Prostate gland (tissue), 2 donors: ENCODE results near the gene CYFIP1. TPM values are rescaled to one million over a fixed set of nuclear protein-coding genes. Genes with fewer than 3 reads are reported as not detected.

Experiments
- DNase-seq: peaks from one replicate; pipeline ENCODE4 v3.0.0-alpha.2; 2019; ENCODE audit warnings: low spot score
- H3K27ac ChIP-seq, 2 donors: fragments of 200-600 bp; sonication (generic); 2 replicates each; pipeline ENCODE4 v1.5.1; 2017 to 2019
- H3K27me3 ChIP-seq: fragments of 200-600 bp; sonication (generic); replicated peaks from 2 replicates; pipeline ENCODE4 v1.5.1; 2019; ENCODE audit not compliant: insufficient read depth
- H3K36me3 ChIP-seq, 2 donors: fragments of 200-600 bp; sonication (generic); 1 replicate in 1 of 2; 2 replicates in 1 of 2; pipeline versions ENCODE4 v1.5.1 to v1.8.1; 2017 to 2019
- H3K4me1 ChIP-seq: fragments of 200-600 bp; sonication (generic); replicated peaks from 2 replicates; pipeline ENCODE4 v1.5.1; 2019
- H3K4me3 ChIP-seq, 2 donors: fragments of 200-600 bp; sonication (generic); 2 replicates each; pipeline ENCODE4 v1.5.1; 2017 to 2019
- H3K9me3 ChIP-seq: fragments of 200-600 bp; sonication (generic); 2 replicates; pipeline ENCODE4 v1.5.1; 2017
- POLR2A ChIP-seq: fragments of 450-650 bp; IDR thresholded peaks from one replicate; pipeline ENCODE4 v1.6.1; 2016; ENCODE audit warnings: antibody characterized with exemption, mild to moderate bottlenecking
- POLR2AphosphoS5 ChIP-seq: sonication (generic); formaldehyde crosslinking; IDR thresholded peaks from one replicate; pipeline ENCODE4 v1.6.1; 2017; ENCODE audit warnings: antibody characterized with exemption
- WGBS: methylation state at CpG from one replicate; pipeline ENCODE4 v1.1.5; 2018; 5-methylcytosine and 5-hydroxymethylcytosine counted together
- intact Hi-C: fragments of 100-400 bp; cut with DNase I; formaldehyde crosslinking; loops from one replicate; pipeline ENCODE4 v1.14.2; 2022
- total RNA-seq, 2 donors: library from RNA; depleted of rRNA; stranded (reverse); fragments of >200 nt; gene quantifications; one replicate each; pipeline ENCODE4 v1.1.0, GENCODE V29; 2016
- TF ChIP-seq, protein P1 (sequence below), 4 experiments: fragments of 200-600 bp in 2 of 4; fragments of 450-650 bp in 2 of 4; sonication (generic) in 2 of 4; IDR thresholded peaks; 1 replicate in 3 of 4; 2 replicates in 1 of 4; pipeline ENCODE4 v1.5.1; 2016 to 2019; ENCODE audit warnings: antibody characterized with exemption in 4 of 4, mild to moderate bottlenecking in 2 of 4, moderate library complexity in 2 of 4

Gene CYFIP1
- total RNA-seq, 2 donors from 2014 or later: 97.1 to 121 TPM

DNA sequence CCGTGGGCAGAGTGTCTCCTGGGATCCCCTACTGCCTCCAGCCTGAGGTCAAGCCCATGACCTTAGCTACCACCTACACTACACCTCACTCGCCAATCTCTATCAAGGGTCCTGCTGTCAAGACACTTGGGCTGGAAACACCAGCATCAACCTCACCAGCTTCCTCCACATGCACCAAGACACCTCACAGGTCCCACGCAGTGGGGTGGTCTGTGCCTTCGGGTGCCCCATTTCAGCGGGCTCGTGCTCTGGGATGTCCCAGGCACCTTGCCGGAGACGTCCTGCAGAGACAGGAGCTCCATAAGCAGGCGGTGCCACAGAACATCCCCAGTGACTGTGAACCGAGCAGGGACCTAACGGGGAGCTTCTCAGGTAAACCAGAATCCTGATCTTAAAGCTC, 20.0 kb downstream of the CYFIP1 start:
- H3K27me3 ChIP-seq: no peaks in the 10 kb centered on the region
- no peak overlapping the region for H3K27ac ChIP-seq
- TF ChIP-seq POLR2AphosphoS5 (no peak), POLR2A (no peak)
- TF ChIP-seq, protein P1, sequence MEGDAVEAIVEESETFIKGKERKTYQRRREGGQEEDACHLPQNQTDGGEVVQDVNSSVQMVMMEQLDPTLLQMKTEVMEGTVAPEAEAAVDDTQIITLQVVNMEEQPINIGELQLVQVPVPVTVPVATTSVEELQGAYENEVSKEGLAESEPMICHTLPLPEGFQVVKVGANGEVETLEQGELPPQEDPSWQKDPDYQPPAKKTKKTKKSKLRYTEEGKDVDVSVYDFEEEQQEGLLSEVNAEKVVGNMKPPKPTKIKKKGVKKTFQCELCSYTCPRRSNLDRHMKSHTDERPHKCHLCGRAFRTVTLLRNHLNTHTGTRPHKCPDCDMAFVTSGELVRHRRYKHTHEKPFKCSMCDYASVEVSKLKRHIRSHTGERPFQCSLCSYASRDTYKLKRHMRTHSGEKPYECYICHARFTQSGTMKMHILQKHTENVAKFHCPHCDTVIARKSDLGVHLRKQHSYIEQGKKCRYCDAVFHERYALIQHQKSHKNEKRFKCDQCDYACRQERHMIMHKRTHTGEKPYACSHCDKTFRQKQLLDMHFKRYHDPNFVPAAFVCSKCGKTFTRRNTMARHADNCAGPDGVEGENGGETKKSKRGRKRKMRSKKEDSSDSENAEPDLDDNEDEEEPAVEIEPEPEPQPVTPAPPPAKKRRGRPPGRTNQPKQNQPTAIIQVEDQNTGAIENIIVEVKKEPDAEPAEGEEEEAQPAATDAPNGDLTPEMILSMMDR (IDR thresholded peaks at IDR 0.05): no peak
- no peaks in the 10 kb centered on the region for H3K4me1 ChIP-seq
- no peak overlapping the region for H3K4me3 ChIP-seq
- H3K36me3 ChIP-seq: no peaks in the 10 kb centered on the region
- 82% methylated on average over 10 of the region's 11 CpGs for WGBS
- H3K9me3 ChIP-seq: no peaks in the 10 kb centered on the region
- no peak for DNase-seq
- intact Hi-C loops: no loop called here

DNA sequence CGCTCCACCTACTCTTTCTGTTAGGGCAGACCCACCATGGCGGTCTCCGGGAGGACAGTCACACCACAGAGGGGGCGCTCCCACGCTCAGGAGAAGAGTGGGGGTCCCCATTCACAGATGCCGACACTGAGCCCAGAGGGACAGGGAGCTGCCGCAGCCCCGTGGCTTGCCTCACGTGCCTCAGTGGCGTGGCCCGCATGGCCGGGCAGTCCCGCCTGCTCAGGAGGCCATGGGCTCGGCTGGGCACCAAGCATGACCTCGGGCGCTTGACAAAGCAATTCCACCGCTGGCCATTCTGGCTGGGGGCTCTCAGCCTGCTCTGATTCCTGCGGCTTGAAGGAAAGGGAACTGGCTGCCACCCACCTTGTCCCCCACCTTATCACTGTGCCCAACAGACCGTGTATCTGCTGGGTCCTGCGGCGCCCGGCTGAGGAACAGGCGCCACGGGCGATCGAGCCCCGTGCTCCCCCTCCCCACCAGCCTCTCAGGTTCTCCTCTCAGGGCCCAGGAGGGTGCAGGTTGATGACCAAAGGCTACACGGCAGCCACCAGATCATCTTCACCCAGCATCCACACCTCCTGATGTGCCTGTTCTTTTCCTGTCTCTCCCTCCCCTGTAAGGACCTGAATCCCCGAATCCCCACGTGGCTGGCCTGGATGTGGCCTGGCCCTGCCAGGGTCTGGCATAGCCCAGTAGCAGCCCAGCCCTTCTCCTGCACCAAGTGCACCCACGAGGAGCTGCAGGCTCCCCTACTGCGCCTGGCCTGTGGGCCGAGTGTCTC, 20.7 kb downstream of the CYFIP1 start:
- 91% methylated on average over 30 of the region's 33 CpGs for WGBS
- Histone ChIP-seq H3K4me1 (no peaks in the 10 kb centered on the region), H3K36me3 (no peaks in the 10 kb centered on the region), H3K9me3 (no peaks in the 10 kb centered on the region), H3K27me3 (no peaks in the 10 kb centered on the region), H3K4me3 (no peak overlapping the region), H3K27ac (no peak overlapping the region)
- DNase-seq: no peak
- intact Hi-C loops: no loop called here
- no peak for TF ChIP-seq POLR2AphosphoS5
- no peak for TF ChIP-seq POLR2A
- TF ChIP-seq, protein P1 (IDR thresholded peaks at IDR 0.05): no peak

DNA sequence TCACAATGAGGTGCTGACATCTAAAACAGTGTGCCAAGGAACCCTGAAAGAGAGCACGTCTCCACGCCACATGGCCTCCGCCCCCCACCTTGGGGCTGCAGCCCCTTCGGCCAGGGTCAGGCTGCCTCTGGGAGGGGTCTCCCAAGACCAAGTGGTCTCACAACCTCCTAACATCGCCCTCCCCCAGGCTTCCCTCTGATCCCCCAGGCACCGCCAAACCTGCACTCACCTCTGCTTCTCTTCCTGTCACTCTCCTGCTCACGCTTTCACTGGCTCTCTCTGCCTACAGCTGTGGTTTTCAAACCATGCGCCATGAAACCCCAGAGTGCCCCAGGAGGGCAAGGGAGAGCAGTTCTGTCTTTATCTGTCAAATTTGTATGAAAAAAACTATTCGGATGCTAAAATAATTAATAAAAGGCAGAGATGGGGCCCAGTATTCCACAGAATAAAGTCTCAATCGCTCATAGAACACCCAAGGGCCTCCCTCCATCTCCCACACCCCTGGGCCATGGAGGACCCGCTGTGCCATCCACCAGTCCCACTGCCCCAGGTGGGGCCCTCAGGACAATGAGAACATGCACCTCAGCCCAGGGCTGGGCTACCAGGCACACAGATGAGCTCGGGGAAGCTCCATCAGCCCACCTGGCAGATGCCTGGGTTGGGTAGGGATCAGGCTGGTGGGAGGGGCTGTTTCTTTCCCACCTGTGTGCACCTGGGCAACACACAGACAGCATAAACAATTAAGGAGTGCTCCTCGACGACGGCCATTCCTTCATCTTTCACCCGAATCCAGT, 21.5 kb downstream of the CYFIP1 start:
- WGBS: 86% methylated on average over 16 of the region's 16 CpGs
- no peaks in the 10 kb centered on the region for H3K4me1 ChIP-seq
- no peak for TF ChIP-seq POLR2A
- TF ChIP-seq, protein P1 (IDR thresholded peaks at IDR 0.05): no peak
- TF ChIP-seq POLR2AphosphoS5: no peak
- H3K27ac ChIP-seq: no peak overlapping the region
- H3K27me3 ChIP-seq: no peaks in the 10 kb centered on the region
- no peaks in the 10 kb centered on the region for H3K9me3 ChIP-seq
- no peaks in the 10 kb centered on the region for H3K36me3 ChIP-seq
- intact Hi-C loops: no loop called here
- DNase-seq: no peak
- no peak overlapping the region for H3K4me3 ChIP-seq

DNA sequence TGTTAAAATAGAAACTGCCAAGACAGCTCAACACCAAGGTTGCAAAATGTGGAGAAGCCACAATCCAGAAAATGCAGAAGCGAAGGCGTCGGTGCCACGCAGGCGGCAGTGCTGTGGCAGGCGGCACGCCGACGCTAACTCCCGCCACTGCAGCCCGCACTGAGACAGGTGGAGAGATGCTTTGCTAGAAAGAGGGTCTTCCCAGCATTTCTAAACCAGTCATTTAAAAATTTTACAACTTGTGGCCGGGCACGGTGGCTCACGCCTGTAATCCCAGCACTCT, 23.2 kb downstream of the CYFIP1 start:
- no peak for TF ChIP-seq POLR2AphosphoS5
- TF ChIP-seq, protein P1 (IDR thresholded peaks at IDR 0.05): no peak
- no peak for DNase-seq
- Histone ChIP-seq H3K36me3 (no peaks in the 10 kb centered on the region), H3K4me1 (peaks cover 3% of the 10 kb centered on the region), H3K9me3 (no peaks in the 10 kb centered on the region), H3K27me3 (no peaks in the 10 kb centered on the region), H3K27ac (no peak overlapping the region), H3K4me3 (no peak overlapping the region)
- WGBS: 88% methylated on average over 14 of the region's 14 CpGs
- intact Hi-C loops: no loop called here
